AG20443 (cell line): Measurements from ENCODE around the gene KRI1.
A peak's percentile ranks its signal among the peaks of the same experiment; 100 is the strongest.

ENCODE experiments used
- DNase-seq: peaks from one replicate; pipeline ENCODE4 v3.0.0; 2012; ENCODE audit warnings: low spot score, mixed read lengths

KRI1 gene

GRCh38 chr19:10565567-10566407 lies at the start of gene KRI1:
Gene KRI1, minus strand, starts transcription at chr19:10566010. Its CDS starts 11 bp downstream, at chr19:10565999.
- DNase-seq: peak; percentile 99

DNA sequence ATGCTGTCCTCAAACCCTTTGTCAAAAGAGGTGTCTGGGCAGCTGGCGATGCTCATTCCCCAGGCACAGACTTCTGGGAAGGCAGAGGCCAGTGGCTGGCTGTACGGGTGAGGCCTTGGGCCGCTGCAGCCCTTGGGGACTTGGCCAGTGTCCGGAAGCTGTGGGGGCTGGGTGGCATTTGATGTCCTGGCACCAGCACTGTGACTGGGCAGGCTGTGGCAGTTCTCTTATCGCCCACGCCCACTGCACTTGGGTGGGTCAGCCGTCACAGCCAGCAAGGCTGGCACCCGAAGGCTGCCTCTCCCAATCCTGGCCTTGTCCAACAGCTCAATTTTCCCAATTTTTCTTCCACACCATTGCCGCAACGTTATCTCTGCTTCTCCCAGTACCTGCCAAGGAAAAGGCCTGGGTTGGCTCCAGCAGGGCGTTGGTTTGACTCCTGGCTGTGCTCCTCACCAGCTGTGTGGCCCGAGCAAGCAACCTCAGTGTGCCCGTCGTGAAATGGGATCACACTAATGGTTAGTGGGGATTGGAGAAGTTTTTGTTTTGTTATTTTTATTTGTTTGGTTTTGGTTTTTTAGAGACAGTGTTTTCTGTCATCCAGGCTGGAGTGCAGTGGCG lies 46.8 kb upstream of the KRI1 start:
- DNase-seq: peak; percentile 31

DNA sequence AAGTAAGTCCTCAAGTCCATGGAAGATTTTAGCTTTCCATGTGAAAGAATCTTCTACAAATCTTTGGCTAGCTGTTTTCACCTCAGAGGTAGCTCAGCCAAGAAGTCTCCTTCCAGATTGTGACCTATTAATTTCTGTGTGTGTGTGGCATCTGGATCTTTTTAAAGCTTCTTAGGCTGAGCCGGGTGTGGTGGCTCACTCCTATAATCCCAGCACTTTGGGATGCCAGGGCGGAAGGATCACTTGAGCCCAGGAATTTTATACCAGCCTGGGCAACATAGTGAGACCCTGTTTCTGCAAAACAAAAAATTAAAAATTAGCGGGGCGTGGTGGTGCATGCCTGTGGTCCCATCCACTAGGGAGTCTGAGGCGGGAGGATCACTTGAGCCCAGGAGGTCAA lies 46.1 kb upstream of the KRI1 start:
- peak; percentile 20 for DNase-seq

DNA sequence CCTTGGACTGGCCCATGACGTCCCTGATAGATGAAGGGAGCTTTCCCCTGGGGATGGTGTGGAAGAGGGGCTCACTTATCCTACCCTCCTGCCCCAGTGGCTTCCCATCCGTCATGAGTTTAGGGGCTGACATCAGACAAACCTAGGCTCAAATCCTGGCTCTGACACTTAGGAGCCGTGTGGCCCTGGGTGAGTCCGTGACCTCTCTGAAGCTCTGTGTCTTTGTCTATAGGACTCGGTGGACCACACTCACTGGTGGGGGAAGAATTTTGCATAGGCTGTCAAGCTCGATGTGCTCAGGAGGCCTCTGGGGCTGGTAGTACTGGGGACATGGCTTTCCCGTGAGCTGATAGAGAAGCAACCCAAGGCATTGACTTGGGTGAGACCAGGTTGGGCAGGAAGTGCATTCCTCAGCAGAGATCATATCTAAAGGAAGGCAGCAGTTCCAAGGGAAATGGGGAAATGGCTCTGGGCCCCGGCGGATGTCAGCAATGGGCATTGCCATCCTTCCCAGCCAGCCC lies 38.7 kb upstream of the KRI1 start:
- DNase-seq: no peak

DNA sequence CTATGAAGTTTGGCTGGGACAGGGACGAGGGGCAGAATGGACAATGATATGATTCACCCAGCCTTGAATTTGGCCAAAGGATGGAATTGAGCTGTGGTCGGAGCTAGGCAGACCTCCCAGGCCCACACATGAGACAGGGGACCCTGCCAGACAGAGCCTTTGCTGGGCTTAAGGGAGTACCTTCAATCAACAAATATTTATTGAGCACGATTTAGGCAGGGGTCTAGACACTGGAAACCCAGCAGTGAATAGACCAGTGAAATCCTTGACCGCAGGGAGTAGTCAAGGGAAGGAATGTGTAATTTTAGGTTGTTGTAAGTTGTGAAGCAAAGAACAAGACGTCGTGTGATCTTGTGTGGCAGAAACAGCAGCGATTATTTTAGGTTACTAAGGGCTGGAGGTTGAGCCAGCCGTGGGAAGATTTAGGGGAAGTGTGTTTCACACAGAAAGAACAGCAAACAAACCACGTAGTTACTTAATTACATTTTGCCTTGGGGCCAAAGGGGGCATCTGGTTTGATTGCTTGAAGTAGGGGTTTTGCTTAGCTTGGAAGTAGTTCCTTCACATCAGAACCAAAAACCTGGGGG lies 38.2 kb upstream of the KRI1 start:
- DNase-seq: no peak

DNA sequence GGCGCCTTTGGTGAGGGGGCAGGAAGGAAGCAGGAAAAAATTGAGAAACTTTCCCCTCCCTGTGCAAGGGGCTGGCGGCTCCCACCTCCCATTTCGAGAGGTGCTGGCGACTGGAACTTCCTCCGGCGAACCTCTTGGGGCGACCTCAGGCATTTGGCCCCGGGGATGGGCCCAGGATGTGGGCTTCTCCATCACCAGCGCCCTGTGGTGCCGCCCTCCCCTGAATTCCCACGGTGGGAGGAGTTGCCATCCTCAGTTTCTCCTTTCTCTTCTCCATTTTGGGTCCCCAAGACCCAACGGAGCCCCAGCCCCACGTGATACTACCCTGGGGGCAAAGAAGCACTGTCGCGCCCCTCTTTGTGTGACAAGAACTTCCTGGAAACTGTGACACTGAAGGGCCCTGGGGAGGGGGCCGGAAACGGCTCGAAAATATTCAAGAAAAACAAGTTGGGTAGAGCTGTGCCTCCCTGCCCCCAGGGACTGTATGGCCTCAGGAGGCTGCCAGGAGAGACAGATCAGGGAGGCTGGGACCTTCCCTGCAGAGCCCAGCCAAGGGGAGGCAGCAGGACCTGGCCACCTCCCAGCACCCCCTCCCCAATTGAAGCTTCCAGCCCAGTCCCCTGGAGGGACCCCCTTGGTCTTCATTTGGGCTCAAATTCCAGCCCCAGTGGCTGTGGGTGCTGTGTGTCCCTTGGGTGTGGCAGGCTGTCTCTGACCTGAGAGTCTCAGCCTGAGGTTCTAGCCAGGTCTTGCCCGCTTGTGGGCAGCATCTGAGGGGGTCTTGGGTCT lies 37.5 kb upstream of the KRI1 start:
- peak; percentile 41 for DNase-seq

GRCh38 chr19:10602330-10603083 lies 36.7 kb upstream of the KRI1 start:
- DNase-seq: peak; percentile 99

DNA sequence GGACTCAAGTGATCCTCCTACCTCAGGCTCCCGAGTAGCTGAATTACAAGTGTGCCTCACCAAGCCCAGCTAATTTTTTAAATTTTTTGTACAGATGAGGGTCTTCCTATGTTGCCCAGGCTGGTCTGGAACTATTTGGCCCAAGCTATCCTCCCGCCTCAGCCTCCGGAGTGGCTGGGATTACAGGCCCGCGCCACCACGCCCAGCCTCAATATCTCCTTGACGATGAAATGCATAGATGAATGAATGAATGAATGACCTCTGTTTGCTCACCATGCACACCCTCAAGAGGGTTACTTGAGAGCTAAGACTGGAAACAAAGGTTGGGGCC lies 36.2 kb upstream of the KRI1 start:
- no peak for DNase-seq

DNA sequence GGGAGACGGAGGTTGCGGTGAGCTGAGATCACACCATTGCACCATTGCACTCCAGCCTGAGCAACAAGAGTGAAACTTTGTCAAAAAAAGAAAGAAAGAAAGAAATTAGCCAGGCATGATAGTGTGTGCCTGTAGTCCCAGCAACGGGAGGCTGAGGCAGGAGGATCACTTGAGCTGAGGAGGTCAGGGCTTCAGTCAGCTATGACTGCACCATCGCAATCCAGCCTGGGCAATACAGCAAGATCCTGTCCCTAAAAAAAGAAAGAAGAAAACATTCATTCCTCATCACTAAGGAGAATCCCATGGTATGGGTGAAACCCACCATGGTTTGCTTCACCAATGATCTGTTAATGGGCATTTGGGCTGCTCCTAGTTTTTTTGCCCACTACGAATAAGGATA lies 34.3 kb upstream of the KRI1 start:
- no peak for DNase-seq

GRCh38 chr19:10593820-10594637 lies 28.2 kb upstream of the KRI1 start:
- DNase-seq: peak; percentile 64

GRCh38 chr19:10593148-10593547 lies 27.3 kb upstream of the KRI1 start:
- no peak for DNase-seq

DNA sequence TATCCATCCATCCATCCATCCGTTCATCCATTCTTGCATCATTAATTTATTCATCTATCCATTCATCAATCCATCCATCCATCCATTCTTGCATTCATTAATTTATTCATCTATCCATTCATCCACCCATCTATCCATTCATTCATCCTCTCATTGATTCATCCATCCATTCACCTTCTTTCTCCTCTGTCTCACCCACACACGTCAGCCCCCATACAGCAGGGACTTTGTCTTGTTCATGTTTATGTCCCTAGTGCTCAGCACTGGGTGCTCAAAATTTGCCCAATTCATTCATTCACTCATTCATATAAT lies 22.0 kb upstream of the KRI1 start:
- no peak for DNase-seq

GRCh38 chr19:10587022-10587838 lies 21.4 kb upstream of the KRI1 start, which contains the start of gene AP1M2:
Gene AP1M2, minus strand, starts transcription at chr19:10587312. Its CDS starts 81 bp downstream, at chr19:10587231.
- no peak for DNase-seq

DNA sequence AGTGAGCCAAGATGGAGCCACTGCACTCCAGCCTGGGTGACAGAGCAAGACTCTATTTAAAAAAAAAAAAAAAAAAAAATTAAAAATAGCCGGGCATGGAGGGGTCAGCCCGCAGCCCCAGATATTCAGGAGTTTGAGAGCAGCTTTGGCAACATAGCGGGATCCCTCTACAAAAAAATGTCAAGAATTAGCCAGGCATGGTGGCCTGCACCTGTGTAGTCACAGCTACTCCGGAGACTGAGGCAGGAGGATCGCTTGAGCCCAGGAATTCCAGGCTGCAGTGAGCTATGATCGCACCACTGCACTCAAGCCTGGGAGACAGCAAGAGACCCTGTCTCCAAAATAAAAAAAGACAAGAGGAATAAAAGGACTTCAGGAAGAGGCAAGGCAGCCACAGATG lies 20.6 kb upstream of the KRI1 start:
- DNase-seq: no peak

GRCh38 chr19:10583036-10583776 lies 17.4 kb upstream of the KRI1 start:
- DNase-seq: no peak

DNA sequence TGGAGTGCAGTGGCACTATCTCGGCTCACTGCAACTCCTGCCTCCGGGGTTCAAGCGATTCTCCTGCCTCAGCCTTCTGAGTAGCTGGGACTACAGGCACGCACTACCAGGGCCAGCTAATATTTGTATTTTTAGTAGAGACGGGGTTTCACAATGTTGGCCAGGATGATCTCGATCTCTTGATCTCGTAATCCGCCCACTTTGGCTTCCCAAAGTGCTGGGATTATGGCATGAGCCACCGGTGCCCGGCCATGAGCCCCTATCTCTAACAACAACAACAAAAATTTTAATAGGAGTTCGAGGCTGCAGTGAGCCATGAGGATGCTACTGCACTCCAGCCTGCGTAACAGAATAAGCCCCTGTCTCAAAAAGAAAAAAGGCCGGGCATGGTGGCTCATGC lies 16.3 kb upstream of the KRI1 start:
- DNase-seq: no peak

DNA sequence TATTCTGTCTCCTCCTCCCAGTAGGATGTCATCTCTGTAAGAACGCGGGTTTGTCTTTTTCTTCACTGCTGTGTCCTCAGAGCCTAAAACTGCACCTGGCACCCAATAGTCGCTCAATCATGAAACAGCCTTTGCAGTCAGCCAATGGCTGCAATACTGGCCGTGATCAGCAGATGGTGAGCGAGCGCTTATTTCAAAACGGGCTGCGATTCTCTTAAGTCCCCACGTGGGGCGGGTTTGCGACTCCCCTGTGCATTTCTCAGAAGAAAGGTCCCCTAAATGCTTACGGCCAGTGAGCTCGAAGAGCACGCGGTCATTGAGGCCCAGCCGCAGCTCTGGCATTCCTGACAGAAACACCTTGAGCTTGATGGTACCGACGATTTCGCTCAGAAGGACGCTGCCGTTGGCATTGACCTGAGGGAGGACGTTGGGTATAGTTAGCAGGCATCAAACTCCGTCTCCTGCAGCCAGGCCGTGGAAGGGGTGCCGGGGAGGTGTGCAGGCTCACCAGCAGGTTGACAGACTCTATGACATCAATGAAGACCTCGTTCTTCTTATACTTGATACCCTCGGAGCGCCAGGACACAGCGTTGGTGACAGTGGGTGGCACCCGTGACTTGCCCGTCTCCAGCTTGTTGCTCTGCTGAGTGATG lies 15.3 kb upstream of the KRI1 start:
- peak; percentile 88 for DNase-seq

GRCh38 chr19:10577951-10578350 lies 12.1 kb upstream of the KRI1 start:
- DNase-seq: no peak
